Mesendoderm (in vitro differentiated cells): ENCODE results near the gene TMCO4.
"Not testable (repeated sequence)": the region's sequence is repeated elsewhere in the genome, so short reads cannot be mapped to it uniquely, and the experiment has no call there.

Source experiments
- DNase-seq: peaks from one replicate; pipeline ENCODE4 v3.0.0; 2013
- H2AK5ac ChIP-seq: 2 replicates; pipeline ENCODE4 v1.6.1; 2013; ENCODE audit warnings: low read length, inconsistent platforms
- H2BK120ac ChIP-seq: 2 replicates; pipeline ENCODE4 v1.6.1; 2013; ENCODE audit warnings: low read depth, mild to moderate bottlenecking, low read length, moderate library complexity, mixed read lengths
- H2BK15ac ChIP-seq: replicated peaks from 2 replicates; pipeline ENCODE4 v1.6.1; 2013; ENCODE audit warnings: low read depth, mild to moderate bottlenecking, moderate library complexity
- H2BK5ac ChIP-seq: 2 replicates; pipeline ENCODE4 v1.6.1; 2013; ENCODE audit warnings: low read length, inconsistent platforms
- H3K18ac ChIP-seq: 2 replicates; pipeline ENCODE4 v1.6.1; 2013; ENCODE audit warnings: mild to moderate bottlenecking, low read length, mixed read lengths
- H3K23ac ChIP-seq: one replicate; pipeline ENCODE4 v1.6.1; 2013; ENCODE audit warnings: low read length
- H3K27ac ChIP-seq: 2 replicates; pipeline ENCODE4 v1.5.1; 2013; ENCODE audit warnings: low read depth, mild to moderate bottlenecking, inconsistent platforms, low read length, moderate library complexity
- H3K27me3 ChIP-seq: 2 replicates; pipeline ENCODE4 v1.6.1; 2013; ENCODE audit warnings: low read length, control low read depth, mild to moderate bottlenecking, inconsistent platforms; ENCODE audit not compliant: insufficient read depth, poor library complexity
- H3K36me3 ChIP-seq: 2 replicates; pipeline ENCODE4 v1.6.1; 2013; ENCODE audit warnings: low read length, inconsistent platforms; ENCODE audit not compliant: control insufficient read depth, insufficient read depth
- H3K4ac ChIP-seq: one replicate; pipeline ENCODE4 v1.6.1; 2013; ENCODE audit warnings: low read depth, mild to moderate bottlenecking, low read length, moderate library complexity
- H3K4me1 ChIP-seq: 2 replicates; pipeline ENCODE4 v1.6.1; 2013; ENCODE audit warnings: low read depth, low read length, inconsistent platforms; ENCODE audit not compliant: control insufficient read depth
- H3K4me2 ChIP-seq: 2 replicates; pipeline ENCODE4 v1.6.1; 2013; ENCODE audit warnings: low read length
- H3K4me3 ChIP-seq: 2 replicates; pipeline ENCODE4 v1.5.1; 2013; ENCODE audit warnings: mild to moderate bottlenecking, low read length
- H3K56ac ChIP-seq: one replicate; pipeline ENCODE4 v1.6.1; 2013; ENCODE audit warnings: low read length
- H3K79me1 ChIP-seq: 2 replicates; pipeline ENCODE4 v1.6.1; 2013; ENCODE audit warnings: low read length, inconsistent platforms
- H3K79me2 ChIP-seq: 2 replicates; pipeline ENCODE4 v1.6.1; 2013; ENCODE audit warnings: mild to moderate bottlenecking, low read length; ENCODE audit not compliant: control insufficient read depth, insufficient read depth
- H3K9ac ChIP-seq: 2 replicates; pipeline ENCODE4 v1.6.1; 2013; ENCODE audit warnings: low read length, inconsistent platforms
- H4K5ac ChIP-seq: one replicate; pipeline ENCODE4 v1.6.1; 2013; ENCODE audit warnings: low read length
- H4K8ac ChIP-seq: one replicate; pipeline ENCODE4 v1.6.1; 2013; ENCODE audit warnings: low read depth, mild to moderate bottlenecking, control low read depth, low read length, moderate library complexity
- WGBS: extraction: QIAGEN DNeasy Blood & Tissue Kit; methylation state at CpG from one replicate; pipeline ENCODE4 v1.1.7; 2013; ENCODE audit warnings: low lambda C conversion rate, missing lambda C conversion rate; ENCODE audit not compliant: insufficient coverage; ENCODE audit errors: extremely low coverage; 5-methylcytosine and 5-hydroxymethylcytosine counted together

TMCO4 gene

GRCh38 chr1:19640363-19641316 is 159.1 kb downstream of the TMCO4 start:
- Histone ChIP-seq H4K5ac (no peak overlapping the region), H3K56ac (peak overlapping the region; percentile 1), H3K36me3 (no peaks in the 10 kb centered on the region), H3K23ac (no peak overlapping the region), H3K4me2 (peak overlapping the region; percentile 7), H3K4me1 (peaks cover 7% of the 10 kb centered on the region), H2BK120ac (no peak overlapping the region), H2BK5ac (no peak overlapping the region), H3K79me2 (no peaks in the 10 kb centered on the region), H3K4me3 (no peak overlapping the region), H3K79me1 (no peaks in the 10 kb centered on the region), H2BK15ac (no peak overlapping the region), H3K4ac (no peak overlapping the region), H3K18ac (no peak overlapping the region), H3K9ac (no peak overlapping the region), H3K27me3 (peaks cover 7% of the 10 kb centered on the region), H2AK5ac (no peak overlapping the region), H3K27ac (peak overlapping the region; percentile 13), H4K8ac (no peak overlapping the region)
- WGBS, result no CpG with 5 or more reads among the region's 14 CpGs
- DNase-seq, result peak; percentile 94

GRCh38 chr1:19639999-19640362 is 159.7 kb downstream of the TMCO4 start:
- H3K4me3 ChIP-seq, result no peak overlapping the region
- H3K9ac ChIP-seq, result no peak overlapping the region
- no peak overlapping the region for H3K23ac ChIP-seq
- H3K79me1 ChIP-seq, result no peaks in the 10 kb centered on the region
- peaks cover 7% of the 10 kb centered on the region for H3K27me3 ChIP-seq
- WGBS, result no CpG with 5 or more reads among the region's 3 CpGs
- peak overlapping the region; percentile 7 for H3K4me2 ChIP-seq
- H3K56ac ChIP-seq, result no peak overlapping the region
- H4K5ac ChIP-seq, result no peak overlapping the region
- H2BK120ac ChIP-seq, result no peak overlapping the region
- H3K36me3 ChIP-seq, result no peaks in the 10 kb centered on the region
- H2BK15ac ChIP-seq, result no peak overlapping the region
- no peak overlapping the region for H3K18ac ChIP-seq
- H3K4ac ChIP-seq, result no peak overlapping the region
- H4K8ac ChIP-seq, result no peak overlapping the region
- H3K79me2 ChIP-seq, result no peaks in the 10 kb centered on the region
- no peak overlapping the region for H2BK5ac ChIP-seq
- H3K27ac ChIP-seq, result peak overlapping the region; percentile 13
- peaks cover 7% of the 10 kb centered on the region for H3K4me1 ChIP-seq
- DNase-seq, result no peak
- H2AK5ac ChIP-seq, result no peak overlapping the region

- not testable (repeated sequence) for H2BK120ac ChIP-seq, H2BK5ac ChIP-seq, H3K56ac ChIP-seq, H3K18ac ChIP-seq, H4K5ac ChIP-seq, DNase-seq, H3K4me1 ChIP-seq, H3K36me3 ChIP-seq, H2BK15ac ChIP-seq, H2AK5ac ChIP-seq, H3K79me1 ChIP-seq, H3K9ac ChIP-seq, H3K4ac ChIP-seq, H3K27ac ChIP-seq, H3K4me3 ChIP-seq, H3K27me3 ChIP-seq, H3K23ac ChIP-seq, H3K79me2 ChIP-seq, H4K8ac ChIP-seq, H3K4me2 ChIP-seq
- no CpG with 5 or more reads among the region's 10 CpGs for WGBS
Observed at GRCh38 chr1:19639228-19639627, 160.5 kb downstream of the TMCO4 start.

GRCh38 chr1:19637606-19638005 is 162.1 kb downstream of the TMCO4 start:
- DNase-seq, result no peak
- Histone ChIP-seq H2BK15ac (no peak overlapping the region), H3K79me2 (no peaks in the 10 kb centered on the region), H4K5ac (no peak overlapping the region), H3K4me1 (peaks cover 7% of the 10 kb centered on the region), H3K27me3 (peaks cover under 1% of the 10 kb centered on the region), H3K36me3 (no peaks in the 10 kb centered on the region), H3K4me2 (no peak overlapping the region), H3K18ac (no peak overlapping the region), H2AK5ac (no peak overlapping the region), H2BK5ac (no peak overlapping the region), H3K56ac (no peak overlapping the region), H3K79me1 (no peaks in the 10 kb centered on the region), H3K23ac (no peak overlapping the region), H3K9ac (no peak overlapping the region), H2BK120ac (no peak overlapping the region), H4K8ac (no peak overlapping the region), H3K4ac (no peak overlapping the region), H3K27ac (no peak overlapping the region), H3K4me3 (no peak overlapping the region)
- no CpG with 5 or more reads among the region's 10 CpGs for WGBS

- not testable (repeated sequence) for H3K4me2 ChIP-seq, H3K27me3 ChIP-seq, H2BK5ac ChIP-seq, H3K23ac ChIP-seq, H2BK15ac ChIP-seq, H3K79me1 ChIP-seq, H4K5ac ChIP-seq, DNase-seq, H3K18ac ChIP-seq, H3K56ac ChIP-seq, H2AK5ac ChIP-seq, H2BK120ac ChIP-seq, H3K4me3 ChIP-seq, H3K4me1 ChIP-seq, H3K36me3 ChIP-seq, H3K79me2 ChIP-seq, H4K8ac ChIP-seq, H3K27ac ChIP-seq, H3K4ac ChIP-seq, H3K9ac ChIP-seq
- WGBS, result no CpG with 5 or more reads among the region's 10 CpGs
Observed at GRCh38 chr1:19636749-19637148, 163.0 kb downstream of the TMCO4 start.
